ENCODE results near the gene CFI.

DNA sequence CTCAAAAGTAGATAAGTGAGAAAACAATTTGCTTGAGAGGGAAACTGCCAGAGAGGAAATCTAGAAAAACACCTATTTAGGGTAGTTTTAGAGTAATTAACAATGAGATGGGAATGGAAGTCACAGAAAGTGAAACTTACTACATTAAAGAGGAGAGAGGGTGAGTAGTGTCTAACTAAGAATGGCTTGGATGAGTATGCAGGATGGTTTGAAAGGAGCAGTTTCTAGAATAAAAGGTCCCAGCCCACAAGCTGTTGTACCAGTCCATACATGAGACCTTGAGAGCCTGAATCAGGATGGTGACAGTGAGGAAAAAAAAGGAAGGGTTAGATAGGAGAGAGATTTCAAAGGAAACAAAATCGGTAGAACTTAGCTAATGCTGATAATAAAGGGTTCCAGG lies 15.1 kb upstream of the CFI start:
- TF ChIP-seq, protein P1, sequence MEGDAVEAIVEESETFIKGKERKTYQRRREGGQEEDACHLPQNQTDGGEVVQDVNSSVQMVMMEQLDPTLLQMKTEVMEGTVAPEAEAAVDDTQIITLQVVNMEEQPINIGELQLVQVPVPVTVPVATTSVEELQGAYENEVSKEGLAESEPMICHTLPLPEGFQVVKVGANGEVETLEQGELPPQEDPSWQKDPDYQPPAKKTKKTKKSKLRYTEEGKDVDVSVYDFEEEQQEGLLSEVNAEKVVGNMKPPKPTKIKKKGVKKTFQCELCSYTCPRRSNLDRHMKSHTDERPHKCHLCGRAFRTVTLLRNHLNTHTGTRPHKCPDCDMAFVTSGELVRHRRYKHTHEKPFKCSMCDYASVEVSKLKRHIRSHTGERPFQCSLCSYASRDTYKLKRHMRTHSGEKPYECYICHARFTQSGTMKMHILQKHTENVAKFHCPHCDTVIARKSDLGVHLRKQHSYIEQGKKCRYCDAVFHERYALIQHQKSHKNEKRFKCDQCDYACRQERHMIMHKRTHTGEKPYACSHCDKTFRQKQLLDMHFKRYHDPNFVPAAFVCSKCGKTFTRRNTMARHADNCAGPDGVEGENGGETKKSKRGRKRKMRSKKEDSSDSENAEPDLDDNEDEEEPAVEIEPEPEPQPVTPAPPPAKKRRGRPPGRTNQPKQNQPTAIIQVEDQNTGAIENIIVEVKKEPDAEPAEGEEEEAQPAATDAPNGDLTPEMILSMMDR (IDR thresholded peaks at IDR 0.05; ENCODE audit: control extremely low read depth in 1 of 3, insufficient read depth in 1 of 3, low read depth in 1 of 3, low read length in 3 of 3), result no peak
- no peak for TF ChIP-seq RNF2 (IDR thresholded peaks at IDR 0.05; ENCODE audit: borderline replicate concordance, low read depth, low read length, missing control alignments, poor library complexity, severe bottlenecking)
- no peak for TF ChIP-seq TEAD4 (IDR thresholded peaks at IDR 0.05; ENCODE audit: low read depth, low read length)
- TF ChIP-seq POLR2A (IDR thresholded peaks at IDR 0.05; ENCODE audit: control extremely low read depth in 1 of 2, low read depth in 2 of 2, low read length in 2 of 2), result no peak

Measured in H1 (cell line).